Endodermal cell (in vitro differentiated cells): Measurements from ENCODE around the gene TNFRSF14. TPM values are rescaled to one million over a fixed set of nuclear protein-coding genes. Genes with fewer than 3 reads are reported as not detected.

Experiments
- DNase-seq: peaks from one replicate; pipeline ENCODE4 v3.0.0-alpha.2; 2017
- H3K27ac ChIP-seq: 2 replicates; pipeline ENCODE4 v1.5.1; 2013; ENCODE audit warnings: mild to moderate bottlenecking, low read depth, low read length, moderate library complexity
- H3K27me3 ChIP-seq: 2 replicates; pipeline ENCODE4 v1.6.1; 2013; ENCODE audit warnings: mild to moderate bottlenecking, low read length, moderate library complexity; ENCODE audit not compliant: insufficient read depth, control insufficient read depth, poor library complexity, severe bottlenecking
- H3K36me3 ChIP-seq: 2 replicates; pipeline ENCODE4 v1.7.0; 2013; ENCODE audit warnings: mild to moderate bottlenecking, low read length, moderate library complexity; ENCODE audit not compliant: control insufficient read depth, insufficient read depth
- H3K4me1 ChIP-seq: one replicate; pipeline ENCODE4 v1.7.0; 2013; ENCODE audit warnings: low read length; ENCODE audit not compliant: control insufficient read depth, insufficient read depth
- H3K4me3 ChIP-seq: 2 replicates; pipeline ENCODE4 v1.5.1; 2013; ENCODE audit warnings: mild to moderate bottlenecking, low read length, moderate library complexity
- H3K9ac ChIP-seq: 2 replicates; pipeline ENCODE4 v1.6.1; 2013; ENCODE audit warnings: mild to moderate bottlenecking, low read length, moderate library complexity; ENCODE audit not compliant: poor library complexity, severe bottlenecking; ENCODE audit errors: extremely low read depth
- H3K9me3 ChIP-seq: 2 replicates; pipeline ENCODE4 v1.6.1; 2013; ENCODE audit warnings: mild to moderate bottlenecking, low read length, moderate library complexity; ENCODE audit not compliant: control insufficient read depth
- H3K27ac Mint-ChIP-seq: 2 replicates; pipeline ENCODE4 v1.8.0; 2020; ENCODE audit warnings: mixed read lengths
- H3K27me3 Mint-ChIP-seq: 2 replicates; pipeline ENCODE4 v1.8.0; 2021; ENCODE audit warnings: mild to moderate bottlenecking, mixed read lengths; ENCODE audit not compliant: insufficient read depth
- H3K36me3 Mint-ChIP-seq: 2 replicates; pipeline ENCODE4 v1.8.0; 2020; ENCODE audit warnings: low read depth, mixed read lengths
- H3K4me1 Mint-ChIP-seq: 2 replicates; pipeline ENCODE4 v1.8.0; 2020; ENCODE audit warnings: mixed read lengths
- H3K4me3 Mint-ChIP-seq: 2 replicates; pipeline ENCODE4 v1.8.0; 2020; ENCODE audit warnings: mild to moderate bottlenecking, moderate library complexity, mixed read lengths
- H3K9me3 Mint-ChIP-seq: 2 replicates; pipeline ENCODE4 v1.8.0; 2020; ENCODE audit warnings: mild to moderate bottlenecking, mixed read lengths
- CTCF ChIP-seq: fragments of 200-600 bp; sonication (generic); conservative IDR thresholded peaks from 2 replicates; pipeline ENCODE4 v1.5.0; 2021; ENCODE audit warnings: antibody characterized with exemption, mild to moderate bottlenecking
- WGBS, 2 experiments: methylation state at CpG; one replicate each; pipeline versions ENCODE4 v1.1.5 to v1.1.7; 2013; ENCODE audit warnings: missing lambda C conversion rate in 2 of 2, mixed read lengths in 1 of 2; ENCODE audit not compliant: insufficient coverage in 1 of 2, insufficient read length in 1 of 2; 5-methylcytosine and 5-hydroxymethylcytosine counted together
- total RNA-seq, 2 donors: library from RNA; stranded (reverse); fragmentation: NEBNext Ultra II Directional in 1 of 2; extraction: Animal tissue kit (Norgen Biotek cat#: 25700) in 1 of 2; gene quantifications; 2 replicates in 1 of 2; 3 replicates in 1 of 2; pipeline ENCODE4 v1.2.1, GENCODE V29; 2021

The TNFRSF14 gene
- total RNA-seq, 2 donors from 2014 or later = 0.29 to 0.46 TPM

- no peak overlapping the region for H3K4me3 Mint-ChIP-seq
- TF ChIP-seq CTCF = no peak
- Histone ChIP-seq H3K27me3 (no peaks in the 10 kb centered on the region), H3K9me3 (no peaks in the 10 kb centered on the region), H3K4me1 (peaks cover 4% of the 10 kb centered on the region), H3K36me3 (no peaks in the 10 kb centered on the region), H3K9ac (no peak overlapping the region), H3K4me3 (no peak overlapping the region), H3K27ac (no peak overlapping the region)
- no peak for DNase-seq
- H3K4me1 Mint-ChIP-seq = peaks cover 4% of the 10 kb centered on the region
- H3K36me3 Mint-ChIP-seq = no peaks in the 10 kb centered on the region
- WGBS, 2 experiments = 89 to 91% methylated on average over 7 to 11 of the region's 11 CpGs
- no peak overlapping the region for H3K27ac Mint-ChIP-seq
- H3K9me3 Mint-ChIP-seq = no peaks in the 10 kb centered on the region
- no peaks in the 10 kb centered on the region for H3K27me3 Mint-ChIP-seq
Observed at GRCh38 chr1:2561446-2561845, 5.3 kb downstream of the TNFRSF14 start.

- H3K36me3 ChIP-seq = no peaks in the 10 kb centered on the region
- Mint-ChIP-seq H3K36me3 (no peaks in the 10 kb centered on the region), H3K27ac (no peak overlapping the region), H3K27me3 (no peaks in the 10 kb centered on the region), H3K4me3 (no peak overlapping the region), H3K4me1 (peaks cover 3% of the 10 kb centered on the region), H3K9me3 (no peaks in the 10 kb centered on the region)
- peak; percentile 74 for TF ChIP-seq CTCF
- H3K9ac ChIP-seq = no peak overlapping the region
- H3K4me1 ChIP-seq = peaks cover 4% of the 10 kb centered on the region
- H3K27ac ChIP-seq = no peak overlapping the region
- WGBS, 2 experiments = 93% methylated on average over 11 to 22 of the region's 24 CpGs
- no peaks in the 10 kb centered on the region for H3K27me3 ChIP-seq
- DNase-seq = peak; percentile 80
- H3K4me3 ChIP-seq = no peak overlapping the region
- H3K9me3 ChIP-seq = no peaks in the 10 kb centered on the region
Observed at GRCh38 chr1:2561898-2562895, 6.0 kb downstream of the TNFRSF14 start.

- peaks cover 4% of the 10 kb centered on the region for H3K4me1 ChIP-seq
- TF ChIP-seq CTCF = no peak
- peaks cover 3% of the 10 kb centered on the region for H3K4me1 Mint-ChIP-seq
- no peak for DNase-seq
- no peak overlapping the region for H3K4me3 Mint-ChIP-seq
- 92 to 96% methylated on average over 8 to 18 of the region's 18 CpGs for WGBS, 2 experiments
- H3K36me3 ChIP-seq = no peaks in the 10 kb centered on the region
- no peaks in the 10 kb centered on the region for H3K9me3 Mint-ChIP-seq
- H3K27me3 Mint-ChIP-seq = no peaks in the 10 kb centered on the region
- no peak overlapping the region for H3K27ac Mint-ChIP-seq
- no peak overlapping the region for H3K9ac ChIP-seq
- H3K27ac ChIP-seq = no peak overlapping the region
- H3K36me3 Mint-ChIP-seq = no peaks in the 10 kb centered on the region
- H3K9me3 ChIP-seq = no peaks in the 10 kb centered on the region
- H3K4me3 ChIP-seq = no peak overlapping the region
- no peaks in the 10 kb centered on the region for H3K27me3 ChIP-seq
Observed at GRCh38 chr1:2563205-2563604, 7.0 kb downstream of the TNFRSF14 start.
